Activated CD8-positive, alpha-beta memory T cell treated with anti-CD3 and anti-CD28 coated beads for 36 hours (primary cell): ENCODE data around the gene CPAMD8. TPM values are rescaled to one million over a fixed set of nuclear protein-coding genes. Genes with fewer than 3 reads are reported as not detected.

Experiments
- CTCF ChIA-PET: fragments of 350-600 bp; sonication (Branson Sonifier 250); formaldehyde crosslinking; loops from one replicate; lab custom pipeline; 2021; ENCODE audit warnings: antibody characterized with exemption; lab: Charles Lee
- POLR2A ChIA-PET: fragments of 350-600 bp; sonication (Branson Sonifier 250); formaldehyde crosslinking; loops from one replicate; lab custom pipeline; 2021; ENCODE audit warnings: antibody characterized with exemption; lab: Charles Lee
- total RNA-seq, 2 experiments: library from RNA; stranded (reverse); gene quantifications; one replicate each; pipeline ENCODE4 v1.2.3, GENCODE V29; 2021

CPAMD8 gene
- under 1 TPM in 1 of 2 experiments, not detected in 1; 0.15 TPM for total RNA-seq

DNA sequence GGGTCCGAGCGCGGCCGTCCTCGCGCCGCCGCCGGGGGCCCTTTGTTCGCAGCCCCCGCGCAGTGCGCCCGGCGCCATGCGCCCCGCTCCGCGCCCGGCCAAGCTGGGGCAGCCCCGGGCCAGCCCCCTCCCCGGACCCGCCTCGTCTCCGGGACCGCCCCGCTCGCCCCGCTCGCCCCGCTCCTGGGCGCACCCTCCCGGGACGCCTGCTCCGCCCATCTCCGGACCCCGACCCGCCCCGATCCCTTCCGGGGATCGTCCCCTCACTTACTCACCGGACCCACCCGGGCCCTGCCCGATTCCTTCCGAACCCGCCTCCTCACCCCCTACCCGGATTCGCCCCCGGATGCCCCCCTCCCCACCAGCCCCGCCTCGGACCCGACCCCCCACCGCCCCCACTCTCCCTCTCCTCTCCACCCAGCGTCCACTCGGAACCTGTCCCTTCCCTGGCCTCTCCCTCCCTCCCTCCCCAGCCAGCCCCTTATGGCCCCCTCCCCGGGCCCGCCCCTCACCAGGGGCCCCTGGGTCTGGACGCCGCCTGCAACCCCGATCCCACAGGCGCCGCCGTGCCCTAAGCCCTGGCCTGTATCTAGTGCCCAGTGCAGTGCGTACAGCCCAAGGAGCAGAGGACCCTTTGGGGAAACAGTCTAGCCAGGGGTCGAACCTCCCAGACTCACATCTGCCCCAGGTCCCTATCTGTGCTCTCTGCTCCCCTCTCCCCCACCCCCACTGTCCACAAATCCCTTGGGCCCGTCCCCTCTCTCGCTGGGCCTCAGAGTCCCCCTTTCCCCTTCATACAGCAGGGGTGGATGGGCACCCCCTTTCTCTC lies at the start of gene CPAMD8:
CPAMD8 (minus strand) TSS at position 105 of the 829 bp plus-strand sequence. CDS start 168 bp downstream, outside the sequence.
- ChIA-PET POLR2A (no interaction called here), CTCF (no interaction called here)

DNA sequence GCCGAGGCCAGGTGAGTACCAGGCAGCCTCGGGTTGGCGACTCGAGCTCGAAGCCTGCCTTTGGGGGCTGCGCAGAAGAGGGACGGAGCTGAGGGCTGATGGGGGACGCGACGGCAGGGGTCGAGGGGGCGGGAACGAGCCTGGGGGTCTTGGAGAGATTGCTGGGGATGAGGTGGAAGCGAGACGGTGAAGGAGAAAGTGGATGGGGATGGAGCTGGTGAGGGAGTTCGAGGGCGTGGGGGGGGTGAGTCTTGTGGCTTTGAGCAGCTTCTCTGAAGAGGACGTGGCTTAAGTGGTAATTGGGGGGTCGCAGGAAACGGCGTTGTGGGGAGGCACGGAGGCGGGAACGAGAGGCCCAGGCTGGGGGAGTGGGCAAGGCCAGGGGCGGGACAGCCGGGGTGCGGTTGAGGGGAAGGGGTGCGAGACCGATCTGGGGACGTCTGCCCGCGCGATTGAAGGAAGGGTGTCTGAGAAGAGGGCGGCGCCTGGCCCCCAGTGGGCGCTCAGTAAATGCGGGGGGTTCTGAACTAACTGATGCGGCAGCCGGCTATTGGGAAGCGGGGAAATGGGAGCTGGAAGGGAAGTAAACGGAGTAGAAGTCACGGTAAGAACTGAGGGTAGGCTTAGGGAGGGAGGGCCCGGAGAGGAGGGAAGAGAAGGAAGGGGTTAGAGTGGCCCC lies 49.4 kb upstream of the CPAMD8 start:
- POLR2A ChIA-PET: interaction anchor here (0.7 to 1.2 kb wide), 6 partner anchors 50 to 494 kb away, joined by 3 to 8 read pairs (median 4); partner anchors contain the start of genes MED26 and USE1
- CTCF ChIA-PET: interaction anchor here (0.5 to 0.6 kb wide), 3 partner anchors 48 to 333 kb away, joined by 3 to 7 read pairs (median 3); no protein-coding TSS in a partner anchor

DNA sequence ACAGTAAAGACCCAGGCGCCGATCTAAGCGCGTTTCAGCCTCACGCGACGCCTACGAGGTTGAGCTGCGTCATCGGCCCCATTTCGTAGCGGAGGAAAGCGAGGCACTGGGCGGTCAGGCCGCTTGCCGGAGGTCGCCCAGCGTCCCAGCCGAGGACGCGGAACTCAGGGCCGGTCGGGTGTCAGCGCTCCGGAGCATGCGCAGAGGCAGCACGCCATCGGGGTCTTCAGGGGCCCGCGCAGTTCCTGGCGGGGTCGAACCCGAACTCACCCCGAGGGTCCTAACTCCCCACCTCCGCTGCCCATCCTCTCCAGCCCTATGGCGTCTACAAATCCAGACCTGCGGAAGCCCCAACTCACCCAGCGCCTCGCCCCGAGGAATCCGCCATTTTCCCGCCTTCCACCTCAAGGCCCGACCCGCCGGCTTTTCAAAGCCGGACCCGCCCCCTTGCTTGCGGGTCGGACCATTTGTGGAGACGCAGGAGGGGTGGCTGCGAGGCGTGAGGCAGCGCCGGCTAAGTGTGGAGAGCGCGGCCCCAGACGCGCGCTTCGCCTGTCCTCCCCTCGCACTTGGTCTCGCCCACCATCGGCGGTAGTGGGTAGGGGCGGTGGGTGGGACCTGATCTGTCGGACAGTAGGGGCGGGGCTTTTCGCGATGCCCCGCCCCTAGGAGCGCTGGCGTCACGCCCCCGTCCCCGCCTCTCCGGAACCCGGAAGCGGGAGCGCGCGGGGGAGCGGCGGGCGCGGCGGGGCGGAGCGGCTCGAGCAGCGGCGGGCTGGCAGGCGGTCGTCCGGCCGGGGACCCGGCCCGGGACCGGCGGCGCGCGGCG lies 48.6 kb upstream of the CPAMD8 start, which contains the start of the genes HAUS8 and MYO9B:
HAUS8 (minus strand) TSS at position 418 of the 829 bp plus-strand sequence; CDS start at position 388, 30 bp downstream.
MYO9B (plus strand) TSS at position 743 of the 829 bp plus-strand sequence. CDS start 25,941 bp downstream, outside the sequence.
- POLR2A ChIA-PET: interaction anchor here (0.6 to 1.2 kb wide), 6 partner anchors 109 to 447 kb away, joined by 3 to 8 read pairs (median 4); partner anchors contain the start of genes MED26 and USE1

DNA sequence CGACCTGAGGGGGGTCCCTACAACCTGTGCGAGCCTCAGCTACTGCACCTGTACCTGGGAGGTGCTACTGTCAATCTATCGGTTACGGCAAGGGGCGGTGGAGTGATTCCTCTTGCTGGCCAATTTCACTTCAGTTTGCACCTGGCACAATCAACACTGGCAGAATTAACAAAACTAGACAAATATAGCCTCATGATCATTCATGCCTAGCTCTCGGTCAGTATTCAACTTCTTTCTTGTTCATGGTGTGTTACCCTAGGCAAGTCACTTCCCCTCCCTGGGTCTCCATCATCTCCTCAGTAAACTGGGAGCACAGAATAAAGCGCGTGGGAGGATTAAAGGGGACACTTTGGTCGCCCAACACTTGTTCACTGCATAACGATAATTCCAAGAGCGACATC lies 48.0 kb upstream of the CPAMD8 start:
- CTCF ChIA-PET: interaction anchor here (0.6 to 1.7 kb wide), 3 partner anchors 15 to 208 kb away, joined by 4 read pairs; no protein-coding TSS in a partner anchor

More for the DNA sequence above, 48.6 kb upstream of the CPAMD8 start, which contains the start of the genes HAUS8 and MYO9B:
- CTCF ChIA-PET: interaction anchor here (0.6 to 1.7 kb wide), 3 partner anchors 14 to 207 kb away, joined by 3 to 4 read pairs (median 4); no protein-coding TSS in a partner anchor

DNA sequence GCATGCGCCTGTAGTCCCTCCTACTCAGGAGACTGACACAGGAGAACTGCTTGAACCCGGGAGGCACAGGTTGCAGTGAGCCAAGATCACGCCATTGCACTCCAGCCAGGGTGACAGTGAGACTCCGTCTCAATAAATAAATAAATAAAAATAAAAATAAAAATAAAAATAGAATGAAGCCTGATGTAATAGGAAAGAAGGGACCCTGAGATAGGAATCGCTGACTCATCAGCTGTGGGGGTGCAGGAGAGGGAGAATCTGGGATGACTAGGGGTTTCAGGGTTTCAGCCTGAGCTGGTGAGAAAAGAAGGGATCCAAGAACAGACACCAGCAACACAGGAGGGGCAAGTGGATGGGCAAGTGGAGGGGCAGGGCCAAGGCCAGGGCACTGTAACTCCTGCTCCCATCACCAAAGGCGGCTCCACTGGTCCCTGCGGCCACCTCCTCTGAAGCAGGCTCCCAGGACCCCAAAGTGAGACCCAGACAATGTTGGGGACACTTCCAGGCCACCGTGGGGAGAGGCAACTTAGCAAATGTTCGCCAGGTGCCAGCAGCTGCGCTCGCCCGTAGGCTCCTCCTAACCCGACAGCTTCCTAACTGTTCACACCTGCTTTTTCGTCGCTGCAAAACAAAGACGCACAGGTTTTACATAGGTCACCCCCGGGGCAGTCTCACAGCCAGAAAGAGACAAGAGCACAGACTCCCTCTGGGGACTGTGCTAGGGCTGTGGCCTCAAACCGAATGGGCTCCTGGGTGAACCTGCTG lies 47.4 kb upstream of the CPAMD8 start:
- ChIA-PET CTCF (interaction anchor here (0.6 to 1.7 kb wide), 4 partner anchors 15 to 208 kb away, joined by 3 to 4 read pairs (median 4); partner anchors contain the start of gene USE1), POLR2A (interaction anchor here (0.7 kb wide), 1 partner anchor 193 kb away, joined by 3 read pairs; no protein-coding TSS in a partner anchor)

More for the DNA sequence above, 48.0 kb upstream of the CPAMD8 start:
- POLR2A ChIA-PET: interaction anchor here (0.6 to 0.7 kb wide), 2 partner anchors 113 to 192 kb away, joined by 3 read pairs; no protein-coding TSS in a partner anchor

DNA sequence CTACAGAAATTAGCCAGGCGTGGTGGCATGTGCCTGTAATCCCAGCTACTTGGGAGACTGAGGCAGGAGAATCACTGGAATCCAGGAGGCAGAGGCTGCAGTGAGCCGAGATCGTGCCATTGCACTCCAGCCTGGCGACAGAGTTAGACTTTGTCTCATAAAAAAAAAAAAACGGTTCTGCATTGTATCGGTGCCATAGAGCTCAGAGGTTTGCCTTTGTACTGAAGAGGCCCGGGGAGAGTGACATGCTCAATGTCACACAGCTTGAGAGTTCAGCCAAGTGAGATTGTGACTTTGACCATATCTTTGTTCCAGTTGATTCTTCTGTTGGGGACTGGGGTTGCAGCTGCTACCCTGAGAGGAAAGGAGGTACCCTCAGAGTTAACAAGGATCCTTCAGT lies 44.3 kb upstream of the CPAMD8 start:
- ChIA-PET CTCF (interaction anchor here (0.5 to 1.2 kb wide), 2 partner anchors 17 to 99 kb away, joined by 3 to 5 read pairs; no protein-coding TSS in a partner anchor), POLR2A (no interaction called here)

DNA sequence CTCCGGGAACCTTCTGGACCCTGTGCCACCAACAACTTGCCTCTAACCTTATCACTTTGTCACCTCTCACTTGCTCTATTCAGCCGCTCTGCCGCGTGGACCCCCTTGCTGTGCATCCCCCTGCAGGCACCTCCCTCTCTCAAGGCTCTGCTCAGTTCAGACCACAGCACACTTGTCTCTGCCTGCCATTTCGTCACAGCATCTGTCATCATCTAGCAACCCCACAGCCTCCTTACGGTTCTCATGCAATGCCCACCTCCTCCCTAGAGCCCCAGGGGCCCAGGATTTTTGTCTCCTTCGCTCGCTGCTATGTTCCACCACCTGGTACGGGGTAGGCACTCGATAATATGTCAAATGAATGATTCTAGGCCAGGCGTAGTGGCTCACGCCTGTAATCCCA lies 43.8 kb upstream of the CPAMD8 start:
- ChIA-PET CTCF (interaction anchor here (0.5 kb wide), 1 partner anchor 99 kb away, joined by 5 read pairs; no protein-coding TSS in a partner anchor), POLR2A (no interaction called here)

DNA sequence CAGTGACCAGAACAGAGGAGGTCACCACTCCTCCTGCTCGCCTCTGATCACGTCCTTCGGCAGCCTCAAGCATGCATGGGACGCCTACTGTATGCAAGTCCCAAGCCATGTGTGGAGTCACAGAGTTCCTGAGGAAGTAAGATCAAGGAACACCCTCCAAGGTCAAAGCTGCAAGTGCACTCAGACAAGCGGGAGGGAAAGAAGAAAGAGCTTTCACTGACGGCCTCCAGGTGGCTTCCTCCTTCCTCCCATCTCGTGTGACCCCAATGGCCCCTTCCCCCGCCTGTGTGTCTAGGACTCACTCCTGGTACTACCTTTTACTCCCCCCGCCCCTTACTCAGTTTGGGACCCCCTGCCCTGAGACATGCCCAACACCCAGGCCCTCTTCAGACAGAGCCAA lies 42.6 kb upstream of the CPAMD8 start:
- ChIA-PET CTCF (no interaction called here), POLR2A (no interaction called here)

DNA sequence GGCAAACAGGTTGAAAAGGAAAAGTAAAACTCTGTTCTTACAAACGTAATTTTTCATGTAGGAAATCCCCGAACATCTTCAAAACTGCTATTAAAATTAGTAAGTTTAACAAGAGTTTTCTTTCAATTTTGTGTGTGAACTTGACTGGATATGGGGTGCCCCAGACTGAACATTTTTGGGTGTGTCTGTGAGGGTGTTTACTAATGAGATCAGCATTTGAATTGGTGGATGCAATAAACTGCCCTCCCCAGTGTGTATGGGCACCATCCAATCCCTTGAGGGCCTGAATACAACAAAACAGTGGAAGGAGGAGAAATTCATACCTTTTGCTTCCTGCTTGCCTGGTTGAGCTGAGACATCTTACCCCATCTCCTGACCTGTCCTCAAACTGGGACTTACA lies 36.8 kb upstream of the CPAMD8 start:
- CTCF ChIA-PET: no interaction called here
- POLR2A ChIA-PET: no interaction called here

DNA sequence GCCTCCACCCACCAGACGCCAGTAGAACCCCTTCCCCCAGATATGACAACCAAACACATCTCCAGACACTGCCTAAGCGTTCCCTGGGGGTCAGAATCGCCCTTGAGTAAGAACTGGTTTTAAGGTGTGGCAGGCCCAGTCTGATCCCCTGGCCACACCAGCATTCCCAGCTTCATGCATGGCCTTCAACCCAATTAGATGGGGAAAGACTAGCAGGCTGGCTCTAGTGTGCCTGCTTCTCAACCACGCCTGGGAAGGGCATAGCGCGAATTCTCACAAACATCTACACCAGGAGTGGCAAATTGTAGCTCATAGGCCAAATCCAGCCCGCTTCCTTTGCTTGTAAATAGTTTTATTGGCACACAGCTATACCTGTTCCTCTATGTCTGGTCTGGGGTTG lies 35.1 kb upstream of the CPAMD8 start:
- ChIA-PET POLR2A (no interaction called here), CTCF (no interaction called here)

DNA sequence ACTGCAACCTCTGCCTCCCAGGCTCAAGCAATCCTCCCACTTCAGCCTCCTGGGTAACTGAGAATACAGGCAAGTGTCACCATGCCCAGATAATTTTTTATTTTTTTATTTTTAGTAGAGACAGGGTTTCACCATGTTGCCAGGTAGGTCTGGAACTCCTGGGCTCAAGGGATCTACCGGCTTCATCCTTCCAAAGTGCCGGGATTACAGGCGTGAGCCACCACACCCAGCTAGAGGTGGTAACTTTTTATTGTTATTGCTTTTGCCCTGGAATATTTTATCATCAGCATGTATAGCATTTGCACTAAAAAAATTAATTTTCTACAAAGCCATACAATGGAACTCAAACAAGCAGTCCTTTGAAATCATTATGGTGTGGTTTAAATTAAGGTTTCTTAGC lies 34.6 kb upstream of the CPAMD8 start:
- ChIA-PET CTCF (no interaction called here), POLR2A (no interaction called here)

DNA sequence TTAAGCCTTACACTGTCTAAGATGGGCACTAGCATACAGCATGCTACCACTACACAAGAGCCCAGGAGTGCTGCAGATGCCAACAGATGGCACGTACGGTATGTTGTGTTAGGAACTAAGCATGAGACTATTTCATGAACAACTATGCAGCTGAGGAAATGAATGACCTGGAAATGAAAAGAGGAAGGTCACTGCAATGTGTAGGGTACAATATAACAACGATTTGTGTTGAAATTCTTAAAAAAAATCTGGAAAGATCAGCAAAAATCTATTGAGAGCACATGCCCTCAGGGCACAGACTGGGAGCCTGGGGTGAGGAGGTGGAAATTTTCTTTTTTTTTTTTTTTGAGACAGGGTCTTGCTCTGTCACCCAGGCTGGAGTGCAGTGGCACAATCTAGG lies 34.2 kb upstream of the CPAMD8 start:
- ChIA-PET CTCF (no interaction called here), POLR2A (no interaction called here)

DNA sequence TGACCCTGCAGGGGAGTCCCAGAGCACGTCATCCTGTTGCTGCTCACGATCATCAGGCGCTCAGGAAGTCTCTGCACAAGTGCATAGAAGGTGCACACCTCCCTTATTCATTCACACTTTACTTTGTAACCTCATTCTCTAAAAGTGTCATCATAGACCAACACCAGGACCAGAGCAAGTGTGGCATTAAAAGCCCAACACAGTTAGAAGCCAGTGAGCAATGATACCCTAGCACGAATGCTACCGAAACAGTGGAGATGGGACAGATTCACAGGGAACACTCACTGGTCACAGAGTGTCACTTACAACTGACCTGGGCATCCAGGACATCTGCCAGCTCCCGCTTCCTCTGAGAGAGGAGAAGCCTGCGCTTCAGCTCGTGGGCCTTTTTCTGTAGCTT lies 31.6 kb upstream of the CPAMD8 start:
- ChIA-PET CTCF (no interaction called here), POLR2A (no interaction called here)

DNA sequence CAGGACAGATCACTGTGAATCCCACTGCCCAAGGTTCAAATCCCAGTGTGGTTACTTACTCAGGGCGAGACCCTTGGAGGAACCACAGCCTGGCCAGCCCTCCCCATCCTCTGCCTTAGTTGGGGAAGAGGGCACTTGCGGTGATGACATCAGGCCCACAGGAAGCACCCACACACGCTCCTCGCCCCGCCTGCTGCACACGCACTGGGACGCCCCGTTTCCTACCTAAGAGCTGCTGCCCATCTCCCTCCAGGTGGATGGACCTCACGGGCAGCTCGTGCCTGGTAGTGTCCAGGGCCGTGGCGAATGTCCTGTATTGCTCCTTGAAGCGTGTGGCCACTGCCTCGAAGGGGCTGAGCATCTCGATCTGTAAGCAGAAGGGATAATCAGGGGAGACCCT lies 29.0 kb upstream of the CPAMD8 start:
- ChIA-PET POLR2A (interaction anchor here (0.6 kb wide), 1 partner anchor 238 kb away, joined by 5 read pairs; no protein-coding TSS in a partner anchor), CTCF (no interaction called here)

DNA sequence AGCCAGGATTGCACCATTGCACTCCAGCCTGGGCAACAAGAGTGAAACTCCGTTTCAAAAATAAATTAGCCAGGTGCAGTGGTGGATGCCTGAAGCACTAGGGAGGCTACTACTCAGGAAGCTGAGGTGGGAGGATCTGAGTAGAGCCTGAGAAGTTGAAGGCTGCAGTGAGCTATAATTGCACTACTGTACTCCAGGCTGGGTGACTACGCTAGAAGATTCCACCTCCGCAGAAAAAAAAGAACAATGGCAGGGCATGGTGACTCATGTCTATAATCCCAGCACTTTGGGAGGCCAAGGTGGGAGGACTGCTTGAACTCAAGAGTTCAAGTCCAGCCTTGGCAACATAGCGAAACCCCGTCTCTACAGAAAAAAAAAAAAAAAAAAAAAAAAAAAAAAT lies 28.1 kb upstream of the CPAMD8 start:
- POLR2A ChIA-PET: interaction anchor here (0.6 kb wide), 1 partner anchor 335 kb away, joined by 4 read pairs; no protein-coding TSS in a partner anchor

DNA sequence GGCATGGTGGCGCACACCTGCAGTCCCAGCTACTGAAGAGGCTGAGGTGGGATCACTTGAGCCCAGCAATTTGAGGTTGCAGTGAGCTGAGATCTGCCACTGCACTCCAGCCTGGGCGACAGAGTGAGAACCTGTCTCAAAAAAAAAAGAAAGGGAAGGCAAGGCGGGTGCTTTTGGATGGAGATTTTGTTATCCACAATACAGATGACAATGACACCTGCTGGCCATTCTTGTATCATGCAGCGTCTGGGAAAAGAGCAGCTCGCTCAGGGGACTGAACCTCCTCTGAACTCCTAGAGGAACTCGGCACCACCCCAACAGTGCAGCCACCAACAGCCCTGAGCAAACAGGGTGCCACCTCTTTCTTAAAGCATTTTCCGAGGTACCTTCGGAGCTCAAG lies 25.8 kb upstream of the CPAMD8 start:
- ChIA-PET CTCF (interaction anchor here (0.6 to 1.3 kb wide), 3 partner anchors 280 to 338 kb away, joined by 3 to 5 read pairs (median 4); no protein-coding TSS in a partner anchor), POLR2A (no interaction called here)

More for the DNA sequence above, 28.1 kb upstream of the CPAMD8 start:
- CTCF ChIA-PET: interaction anchor here (0.6 kb wide), 1 partner anchor 331 kb away, joined by 3 read pairs; no protein-coding TSS in a partner anchor

DNA sequence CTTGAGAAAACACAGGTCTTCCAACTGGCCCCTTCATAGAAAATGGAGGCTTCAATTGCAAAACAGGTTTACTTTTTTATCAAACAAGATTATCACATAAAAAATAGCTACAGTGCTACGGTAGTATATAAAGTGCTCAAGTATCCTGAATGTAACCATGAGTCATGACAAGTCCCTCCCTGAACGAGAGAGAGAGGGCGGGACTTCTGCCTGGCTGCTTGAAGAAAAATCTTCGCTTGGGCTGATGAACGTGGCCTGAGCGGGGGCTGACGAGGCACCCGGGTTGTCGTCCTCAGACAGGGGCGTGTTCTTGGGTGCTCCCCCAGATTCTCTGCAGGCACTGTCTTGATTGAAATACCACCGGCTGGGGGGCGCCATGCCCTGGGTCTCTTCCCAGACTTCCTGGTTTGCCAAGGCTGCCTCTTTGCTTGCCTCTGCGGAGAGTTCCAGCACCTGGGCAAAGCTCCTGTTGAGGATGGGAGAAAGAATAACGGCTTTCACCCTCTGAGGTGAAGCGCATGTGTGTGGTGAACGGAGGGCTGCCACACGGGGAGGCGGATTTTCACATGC lies 23.2 kb upstream of the CPAMD8 start:
- POLR2A ChIA-PET: no interaction called here
- CTCF ChIA-PET: no interaction called here
